IMR-90 (cell line): Measurements from ENCODE around the gene OXER1. TPM values are rescaled to one million over a fixed set of nuclear protein-coding genes. Genes with fewer than 3 reads are reported as not detected.

Experiments
- ATAC-seq: fragments of 200-7000 bp; cut with Tn5 transposase; 2 replicates; pipeline ENCODE4 v1.9.1; 2020; ENCODE audit warnings: low read depth, mild to moderate bottlenecking, moderate library complexity
- BruUV-seq: library from RNA; stranded (reverse); fragments of 400-500 nt; replicated peaks from 2 replicates; lab custom pipeline; 2021; lab: Mats Ljungman, UMichigan
- CTCF ChIA-PET: fragments of 300-600 bp; formaldehyde crosslinking; extraction: SDS; loops from one replicate; lab custom pipeline; 2021; ENCODE audit warnings: antibody characterized with exemption; lab: Yijun Ruan, JAX
- POLR2A ChIA-PET: fragments of 300-600 bp; sonication (Branson Sonifier 250); formaldehyde crosslinking; loops from one replicate; lab custom pipeline; 2022; ENCODE audit warnings: antibody characterized with exemption; ENCODE audit not compliant: unreplicated experiment; lab: Charles Lee
- DNase-seq: peaks from one replicate; pipeline ENCODE4 v3.0.0; 2013
- H2AFZ ChIP-seq: replicated peaks from 2 replicates; pipeline ENCODE3; 2013; ENCODE audit warnings: low read length, mild to moderate bottlenecking; ENCODE audit not compliant: poor library complexity
- H2AK5ac ChIP-seq: 2 replicates; pipeline ENCODE4 v1.6.1; 2013; ENCODE audit warnings: low read depth, low read length, inconsistent platforms
- H2AK9ac ChIP-seq: replicated peaks from 2 replicates; pipeline ENCODE3; 2013; ENCODE audit warnings: mild to moderate bottlenecking, low read depth, low read length, moderate library complexity; ENCODE audit not compliant: poor library complexity
- H2BK120ac ChIP-seq: 2 replicates; pipeline ENCODE4 v1.6.1; 2013; ENCODE audit warnings: low read depth, low read length, inconsistent platforms
- H2BK15ac ChIP-seq: 3 replicates; pipeline ENCODE4 v1.6.1; 2013; ENCODE audit warnings: low read depth, low read length, inconsistent platforms
- H2BK20ac ChIP-seq: 2 replicates; pipeline ENCODE4 v1.6.1; 2013; ENCODE audit warnings: low read depth, mild to moderate bottlenecking, inconsistent platforms, low read length, moderate library complexity
- H2BK5ac ChIP-seq: 2 replicates; pipeline ENCODE4 v1.6.1; 2013; ENCODE audit warnings: mild to moderate bottlenecking, low read depth, low read length, inconsistent platforms; ENCODE audit not compliant: poor library complexity, severe bottlenecking
- H3K14ac ChIP-seq: replicated peaks from 2 replicates; pipeline ENCODE4 v1.6.1; 2013; ENCODE audit warnings: low read depth, low read length, inconsistent platforms
- H3K18ac ChIP-seq: 2 replicates; pipeline ENCODE4 v1.6.1; 2013; ENCODE audit warnings: low read depth, low read length, control low read depth
- H3K23ac ChIP-seq: 2 replicates; pipeline ENCODE4 v1.6.1; 2013; ENCODE audit warnings: low read depth, low read length, inconsistent platforms
- H3K27ac ChIP-seq: 2 replicates; pipeline ENCODE4 v1.5.1; 2013; ENCODE audit warnings: mild to moderate bottlenecking, control low read depth, low read length; ENCODE audit not compliant: insufficient read depth
- H3K27me3 ChIP-seq: 2 replicates; pipeline ENCODE4 v1.6.1; 2013; ENCODE audit warnings: low read length; ENCODE audit not compliant: control insufficient read depth, insufficient read depth
- H3K36me3 ChIP-seq: 2 replicates; pipeline ENCODE4 v1.6.1; 2013; ENCODE audit warnings: low read length, mixed read lengths; ENCODE audit not compliant: control insufficient read depth, insufficient read depth
- H3K4ac ChIP-seq: 2 replicates; pipeline ENCODE4 v1.6.1; 2013; ENCODE audit warnings: low read depth, low read length, inconsistent platforms
- H3K4me1 ChIP-seq: 2 replicates; pipeline ENCODE4 v1.6.1; 2013; ENCODE audit warnings: low read length, mixed read lengths; ENCODE audit not compliant: control insufficient read depth, insufficient read depth
- H3K4me2 ChIP-seq: 2 replicates; pipeline ENCODE4 v1.6.1; 2013; ENCODE audit warnings: low read depth, mild to moderate bottlenecking, control low read depth, low read length, moderate library complexity
- H3K4me3 ChIP-seq: 2 replicates; pipeline ENCODE4 v1.5.1; 2013; ENCODE audit warnings: low read depth, mild to moderate bottlenecking, control low read depth, low read length, moderate library complexity; ENCODE audit not compliant: insufficient read depth
- H3K56ac ChIP-seq: 2 replicates; pipeline ENCODE4 v1.6.1; 2013; ENCODE audit warnings: low read length, inconsistent platforms; ENCODE audit not compliant: insufficient read depth; ENCODE audit errors: extremely low read depth
- H3K79me1 ChIP-seq, 2 experiments: 2 replicates each; pipeline ENCODE4 v1.6.1; 2013; ENCODE audit warnings: low read length in 2 of 2, inconsistent platforms in 1 of 2, low read depth in 1 of 2
- H3K9ac ChIP-seq: 2 replicates; pipeline ENCODE4 v1.6.1; 2013; ENCODE audit warnings: low read depth, low read length, control low read depth
- H3K9me1 ChIP-seq: 2 replicates; pipeline ENCODE4 v1.6.1; 2013; ENCODE audit warnings: low read length, inconsistent platforms; ENCODE audit not compliant: insufficient read depth
- H3K9me3 ChIP-seq: 2 replicates; pipeline ENCODE4 v1.6.1; 2013; ENCODE audit warnings: low read length; ENCODE audit not compliant: control insufficient read depth, insufficient read depth
- H4K20me1 ChIP-seq: 2 replicates; pipeline ENCODE4 v1.6.1; 2013; ENCODE audit warnings: low read length, inconsistent platforms; ENCODE audit not compliant: insufficient read depth
- H4K5ac ChIP-seq: 2 replicates; pipeline ENCODE4 v1.6.1; 2013; ENCODE audit warnings: mild to moderate bottlenecking, low read depth, low read length, control low read depth
- H4K8ac ChIP-seq, 2 experiments: 2 replicates each; pipeline ENCODE4 v1.6.1; 2013; ENCODE audit warnings: low read depth in 2 of 2, low read length in 2 of 2, control low read depth in 1 of 2, inconsistent platforms in 1 of 2
- H4K91ac ChIP-seq: 2 replicates; pipeline ENCODE4 v1.6.1; 2013; ENCODE audit warnings: low read depth, low read length, inconsistent platforms; ENCODE audit not compliant: insufficient read depth
- CEBPB ChIP-seq: IDR thresholded peaks from 2 replicates; pipeline ENCODE4 v1.6.1; 2012; ENCODE audit warnings: low read depth, low read length, improper control_type of control experiment
- FOS ChIP-seq: fragments of 150-350 bp; IDR thresholded peaks from 2 replicates; pipeline ENCODE4 v1.6.1; 2016; ENCODE audit warnings: low read depth, low read length
- NFE2L2 ChIP-seq: fragments of 150-350 bp; IDR thresholded peaks from 2 replicates; pipeline ENCODE4 v1.6.1; 2016; ENCODE audit warnings: low read depth, mild to moderate bottlenecking, low read length
- WGBS, 2 experiments: methylation state at CpG; one replicate each; pipeline versions ENCODE4 v1.1.5 to v1.1.7; 2013; ENCODE audit warnings: missing lambda C conversion rate in 2 of 2; ENCODE audit not compliant: insufficient read length in 1 of 2; ENCODE audit errors: extremely low coverage in 2 of 2; 5-methylcytosine and 5-hydroxymethylcytosine counted together
- dilution Hi-C: fragments of 300-500 bp; cut with HindIII; formaldehyde crosslinking; loops from one replicate; pipeline ENCODE4 v1.14.3; 2018; ENCODE audit warnings: low sequenced_read_pairs; ENCODE audit not compliant: unreplicated experiment
- in situ Hi-C: fragments of 300-500 bp; cut with MboI; formaldehyde crosslinking; loops from 3 replicates; pipeline ENCODE4 v1.14.3; 2019; ENCODE audit warnings: low sequenced_read_pairs, inconsistent platforms, mixed read lengths
- intact Hi-C: fragments of 100-400 bp; cut with micrococcal nuclease; formaldehyde crosslinking; loops from 2 replicates; pipeline ENCODE4 v1.10.0; 2022
- polyA plus RNA-seq, 3 experiments: library from polyadenylated mRNA; depleted of rRNA; stranded (reverse); fragments of >200 nt; gene quantifications; 2 replicates each; pipeline ENCODE4 v1.2.3, GENCODE V29; 2012; ENCODE audit warnings: low replicate concordance in 1 of 3
- total RNA-seq: library from RNA; depleted of rRNA; stranded (reverse); fragments of >200 nt; gene quantifications from 2 replicates; pipeline ENCODE4 v1.2.3, GENCODE V29; 2012

The OXER1 gene
- total and polyA plus RNA-seq, 2 of the 4 experiments (the other 2 are of a cell fraction), result not detected

GRCh38 chr2:42722320-42723190 is 41.4 kb downstream of the OXER1 start:
- in situ Hi-C loops (no loop called here), dilution Hi-C loops (no loop called here), intact Hi-C loops (no loop called here)
- no peak overlapping the region for H2BK15ac ChIP-seq
- H3K4me1 ChIP-seq, result 0 out of 2 replicates have a peak, but pooled peaks cover 2% of the 10 kb centered on the region
- peak overlapping the region; percentile 30 for H3K4me2 ChIP-seq
- no peak overlapping the region for H3K23ac ChIP-seq
- no peak overlapping the region for H3K4me3 ChIP-seq
- H2BK120ac ChIP-seq, result no peak overlapping the region
- no CpG with 5 or more reads among the region's 7 CpGs for WGBS, 2 experiments
- H4K20me1 ChIP-seq, result no peaks in the 10 kb centered on the region
- H4K91ac ChIP-seq, result no peak overlapping the region
- no peak overlapping the region for H3K18ac ChIP-seq
- ATAC-seq (peak; percentile 92), DNase-seq (peak; percentile 89)
- ChIA-PET CTCF (no interaction called here), POLR2A (no interaction called here)
- H4K8ac ChIP-seq, result no peak overlapping the region
- H3K56ac ChIP-seq, result no peak overlapping the region
- no peaks in the 10 kb centered on the region for H3K36me3 ChIP-seq
- H4K5ac ChIP-seq, result no peak overlapping the region
- H3K14ac ChIP-seq, result peak overlapping the region; percentile 33; the same call in 1 of the 2 replicates
- no peak overlapping the region for H2AK5ac ChIP-seq
- H3K9ac ChIP-seq, result no peak overlapping the region
- no peak overlapping the region for H2AK9ac ChIP-seq
- no peaks in the 10 kb centered on the region for H3K9me3 ChIP-seq
- H2BK20ac ChIP-seq, result no peak overlapping the region
- no peak overlapping the region for H2AFZ ChIP-seq
- no peaks in the 10 kb centered on the region for H3K27me3 ChIP-seq
- H2BK5ac ChIP-seq, result no peak overlapping the region
- H3K27ac ChIP-seq, result no peak overlapping the region
- 0 out of 2 replicates have a peak, but pooled peaks have one; percentile 39 for TF ChIP-seq FOS
- TF ChIP-seq CEBPB, result peak; percentile 79
- TF ChIP-seq NFE2L2, result no peak
- no TSS peak for BruUV-seq
- H3K9me1 ChIP-seq, result peaks cover 3% of the 10 kb centered on the region; the same call in 1 of the 2 replicates
- no peak overlapping the region for H3K4ac ChIP-seq
- H3K79me1 ChIP-seq, result no peaks in the 10 kb centered on the region
